ENCODE results near the gene DUSP9.
"Not testable (repeated sequence)": the region's sequence is repeated elsewhere in the genome, so short reads cannot be mapped to it uniquely, and the experiment has no call there.

Gene DUSP9

DNA sequence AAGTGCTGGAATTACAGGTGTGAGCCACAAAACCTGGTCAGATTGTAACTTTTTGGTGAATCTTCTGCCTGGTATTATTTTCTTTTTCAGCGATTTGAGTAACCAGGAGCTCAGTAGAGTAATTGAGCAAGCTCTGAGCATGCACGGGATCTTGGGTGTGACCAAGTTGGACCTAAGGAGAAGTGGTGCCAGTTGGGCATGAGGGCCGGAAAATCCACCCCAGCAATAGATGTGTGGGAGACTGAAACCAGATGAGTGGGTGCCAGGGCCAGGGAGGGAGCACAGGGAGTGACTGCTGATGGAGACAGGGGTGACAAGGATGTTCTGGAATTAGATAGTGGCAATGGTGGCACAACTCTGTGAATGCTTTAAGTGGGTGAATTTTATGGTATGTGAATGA lies 44.4 kb upstream of the DUSP9 start:
- Histone ChIP-seq H3K9me2 (replicated peaks; ENCODE audit: control insufficient read depth, low read length) (no peaks in the 10 kb centered on the region), H3K9me3 (ENCODE audit: control insufficient read depth, insufficient read depth, low read length) (no peaks in the 10 kb centered on the region), H3K4me2 (ENCODE audit: low read length) (no peak overlapping the region), H3K79me2 (ENCODE audit: control insufficient read depth, low read length) (peaks cover 12% of the 10 kb centered on the region), H3K27ac (ENCODE audit: low read depth, low read length) (no peak overlapping the region), H3K4me1 (ENCODE audit: control insufficient read depth, low read length) (peaks cover 16% of the 10 kb centered on the region), H3K4me3 (ENCODE audit: low read length) (no peak overlapping the region), H3K27me3 (ENCODE audit: control insufficient read depth, low read length) (no peaks in the 10 kb centered on the region), H3F3A (ENCODE audit: control insufficient read depth, insufficient read depth) (no peaks in the 10 kb centered on the region), H4K20me1 (ENCODE audit: control insufficient read depth, insufficient read depth, low read depth, low read length) (no peaks in the 10 kb centered on the region), H3K36me3 (ENCODE audit: control insufficient read depth, low read length) (no peaks in the 10 kb centered on the region)
- TF ChIP-seq EZH2phosphoT487 (IDR thresholded peaks at IDR 0.05; ENCODE audit: borderline replicate concordance, low read length), result no peak
- TF ChIP-seq CTCF (IDR thresholded peaks at IDR 0.05; ENCODE audit: low read depth, low read length, poor library complexity, severe bottlenecking), result no peak

- no peaks in the 10 kb centered on the region for H4K20me1 ChIP-seq (ENCODE audit: control insufficient read depth, insufficient read depth, low read depth, low read length)
- H3K9me3 ChIP-seq (ENCODE audit: control insufficient read depth, insufficient read depth, low read length), result no peaks in the 10 kb centered on the region
- no peak overlapping the region for H3K4me2 ChIP-seq (ENCODE audit: low read length)
- no peaks in the 10 kb centered on the region for H3K9me2 ChIP-seq (replicated peaks; ENCODE audit: control insufficient read depth, low read length)
- H3F3A ChIP-seq (ENCODE audit: control insufficient read depth, insufficient read depth), result no peaks in the 10 kb centered on the region
- no peaks in the 10 kb centered on the region for H3K27me3 ChIP-seq (ENCODE audit: control insufficient read depth, low read length)
- H3K79me2 ChIP-seq (ENCODE audit: control insufficient read depth, low read length), result peaks cover 6% of the 10 kb centered on the region
- no peaks in the 10 kb centered on the region for H3K36me3 ChIP-seq (ENCODE audit: control insufficient read depth, low read length)
- H3K27ac ChIP-seq (ENCODE audit: low read depth, low read length), result no peak overlapping the region
- H3K4me3 ChIP-seq (ENCODE audit: low read length), result no peak overlapping the region
- TF ChIP-seq EZH2phosphoT487 (IDR thresholded peaks at IDR 0.05; ENCODE audit: borderline replicate concordance, low read length), result no peak
- no peak for TF ChIP-seq CTCF (IDR thresholded peaks at IDR 0.05; ENCODE audit: low read depth, low read length, poor library complexity, severe bottlenecking)
- peaks cover 10% of the 10 kb centered on the region for H3K4me1 ChIP-seq (ENCODE audit: control insufficient read depth, low read length)
Measured at GRCh38 chrX:153603131-153603656, 43.8 kb upstream of the DUSP9 start.

GRCh38 chrX:153604666-153605380 lies 42.2 kb upstream of the DUSP9 start:
- H3K9me2 ChIP-seq (replicated peaks; ENCODE audit: control insufficient read depth, low read length); H3K27me3 ChIP-seq (ENCODE audit: control insufficient read depth, low read length); H3K4me1 ChIP-seq (ENCODE audit: control insufficient read depth, low read length); H4K20me1 ChIP-seq (ENCODE audit: control insufficient read depth, insufficient read depth, low read depth, low read length); H3F3A ChIP-seq (ENCODE audit: control insufficient read depth, insufficient read depth); H3K27ac ChIP-seq (ENCODE audit: low read depth, low read length); H3K4me2 ChIP-seq (ENCODE audit: low read length); H3K79me2 ChIP-seq (ENCODE audit: control insufficient read depth, low read length); H3K4me3 ChIP-seq (ENCODE audit: low read length); H3K9me3 ChIP-seq (ENCODE audit: control insufficient read depth, insufficient read depth, low read length); H3K36me3 ChIP-seq (ENCODE audit: control insufficient read depth, low read length): not testable (repeated sequence)

DNA sequence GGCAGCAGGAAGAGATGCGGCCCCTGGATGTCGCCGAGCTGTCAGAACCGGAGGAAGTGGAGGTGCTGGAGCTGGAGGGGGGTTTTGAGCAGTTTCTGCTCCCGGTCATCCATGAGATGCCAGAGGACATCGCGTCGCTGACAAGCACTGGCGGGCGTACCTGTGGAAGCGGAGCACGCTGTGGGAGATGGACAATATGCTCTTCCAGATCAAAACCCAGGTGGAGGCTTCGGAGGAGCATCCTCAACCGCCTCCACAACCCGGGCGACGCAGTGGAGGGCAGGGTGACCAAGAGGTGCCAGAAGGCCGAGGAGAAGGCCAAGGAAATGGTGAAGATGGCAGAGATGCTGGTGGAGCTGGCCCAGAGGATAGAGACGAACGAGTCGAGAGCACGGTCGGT lies 40.5 kb upstream of the DUSP9 start:
- Histone ChIP-seq H3K79me2 (ENCODE audit: control insufficient read depth, low read length) (no peaks in the 10 kb centered on the region), H3F3A (ENCODE audit: control insufficient read depth, insufficient read depth) (no peaks in the 10 kb centered on the region), H3K36me3 (ENCODE audit: control insufficient read depth, low read length) (no peaks in the 10 kb centered on the region), H3K9me3 (ENCODE audit: control insufficient read depth, insufficient read depth, low read length) (no peaks in the 10 kb centered on the region), H3K4me2 (ENCODE audit: low read length) (no peak overlapping the region), H3K4me1 (ENCODE audit: control insufficient read depth, low read length) (no peaks in the 10 kb centered on the region), H4K20me1 (ENCODE audit: control insufficient read depth, insufficient read depth, low read depth, low read length) (no peaks in the 10 kb centered on the region), H3K9me2 (replicated peaks; ENCODE audit: control insufficient read depth, low read length) (no peaks in the 10 kb centered on the region), H3K4me3 (ENCODE audit: low read length) (no peak overlapping the region), H3K27ac (ENCODE audit: low read depth, low read length) (no peak overlapping the region), H3K27me3 (ENCODE audit: control insufficient read depth, low read length) (peaks cover 5% of the 10 kb centered on the region; the same call in 1 of the 2 replicates)
- TF ChIP-seq CTCF (IDR thresholded peaks at IDR 0.05; ENCODE audit: low read depth, low read length, poor library complexity, severe bottlenecking) (no peak), EZH2phosphoT487 (IDR thresholded peaks at IDR 0.05; ENCODE audit: borderline replicate concordance, low read length) (no peak)

Measured in DOHH2 (cell line).